ENCODE results near the gene LEPROT. TPM values are rescaled to one million over a fixed set of nuclear protein-coding genes. Genes with fewer than 3 reads are reported as not detected.

LEPROT gene
- total RNA-seq, 1 experiment from 2014 or later: 18.4 TPM

- POLR2A ChIA-PET (ENCODE audit: unreplicated experiment): no interaction called here
- intact Hi-C loops (cut with micrococcal nuclease): no loop called here
- Histone ChIP-seq H3F3A (ENCODE audit: low read length, unreplicated experiment) (no peaks in the 10 kb centered on the region), H3K27ac (ENCODE audit: low read length) (no peak overlapping the region), H3K9ac (ENCODE audit: low read length) (no peak overlapping the region), H3K4me1 (ENCODE audit: insufficient read depth, low read length) (0 out of 2 replicates have a peak, but pooled peaks cover 7% of the 10 kb centered on the region), H3K4me3 (ENCODE audit: low read length) (no peak overlapping the region), H4K20me1 (ENCODE audit: low read length) (no peaks in the 10 kb centered on the region), H3K79me2 (ENCODE audit: low read length) (no peaks in the 10 kb centered on the region), H3K27me3 (ENCODE audit: low read length) (no peaks in the 10 kb centered on the region), H3K36me3 (ENCODE audit: low read depth, low read length) (no peaks in the 10 kb centered on the region), H3K9me3 (ENCODE audit: low read length) (no peaks in the 10 kb centered on the region), H2AFZ (ENCODE audit: low read length) (no peak overlapping the region), H3K9me2 (replicated peaks; ENCODE audit: low read length) (no peaks in the 10 kb centered on the region), H3K4me2 (ENCODE audit: low read length) (no peak overlapping the region)
- TF ChIP-seq EZH2phosphoT487 (IDR thresholded peaks at IDR 0.05; ENCODE audit: borderline replicate concordance, low read length) (no peak), EZH2 (IDR thresholded peaks at IDR 0.05; ENCODE audit: low read length, unreplicated experiment) (no peak)
- TF ChIP-seq, protein P1, sequence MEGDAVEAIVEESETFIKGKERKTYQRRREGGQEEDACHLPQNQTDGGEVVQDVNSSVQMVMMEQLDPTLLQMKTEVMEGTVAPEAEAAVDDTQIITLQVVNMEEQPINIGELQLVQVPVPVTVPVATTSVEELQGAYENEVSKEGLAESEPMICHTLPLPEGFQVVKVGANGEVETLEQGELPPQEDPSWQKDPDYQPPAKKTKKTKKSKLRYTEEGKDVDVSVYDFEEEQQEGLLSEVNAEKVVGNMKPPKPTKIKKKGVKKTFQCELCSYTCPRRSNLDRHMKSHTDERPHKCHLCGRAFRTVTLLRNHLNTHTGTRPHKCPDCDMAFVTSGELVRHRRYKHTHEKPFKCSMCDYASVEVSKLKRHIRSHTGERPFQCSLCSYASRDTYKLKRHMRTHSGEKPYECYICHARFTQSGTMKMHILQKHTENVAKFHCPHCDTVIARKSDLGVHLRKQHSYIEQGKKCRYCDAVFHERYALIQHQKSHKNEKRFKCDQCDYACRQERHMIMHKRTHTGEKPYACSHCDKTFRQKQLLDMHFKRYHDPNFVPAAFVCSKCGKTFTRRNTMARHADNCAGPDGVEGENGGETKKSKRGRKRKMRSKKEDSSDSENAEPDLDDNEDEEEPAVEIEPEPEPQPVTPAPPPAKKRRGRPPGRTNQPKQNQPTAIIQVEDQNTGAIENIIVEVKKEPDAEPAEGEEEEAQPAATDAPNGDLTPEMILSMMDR (conservative IDR thresholded peaks at IDR 0.05; ENCODE audit: low read depth, low read length): no peak
- CTCF ChIA-PET: no interaction called here
- no peak for DNase-seq
- no TSS peak for BruUV-seq (replicated peaks)
- ATAC-seq: no peak
These were observed 12.6 kb upstream of the LEPROT start for GRCh38 chr1:65407877-65408276.

- H3F3A ChIP-seq (ENCODE audit: low read length, unreplicated experiment): no peaks in the 10 kb centered on the region
- DNase-seq (no peak), ATAC-seq (no peak)
- H3K27me3 ChIP-seq (ENCODE audit: low read length): no peaks in the 10 kb centered on the region
- TF ChIP-seq EZH2 (IDR thresholded peaks at IDR 0.05; ENCODE audit: low read length, unreplicated experiment) (no peak), EZH2phosphoT487 (IDR thresholded peaks at IDR 0.05; ENCODE audit: borderline replicate concordance, low read length) (no peak)
- TF ChIP-seq, protein P1 (conservative IDR thresholded peaks at IDR 0.05; ENCODE audit: low read depth, low read length): no peak
- H2AFZ ChIP-seq (ENCODE audit: low read length): no peak overlapping the region
- BruUV-seq (replicated peaks): no TSS peak
- no peaks in the 10 kb centered on the region for H3K9me2 ChIP-seq (replicated peaks; ENCODE audit: low read length)
- H3K36me3 ChIP-seq (ENCODE audit: low read depth, low read length): no peaks in the 10 kb centered on the region
- no peak overlapping the region for H3K4me2 ChIP-seq (ENCODE audit: low read length)
- ChIA-PET CTCF (no interaction called here), POLR2A (ENCODE audit: unreplicated experiment) (no interaction called here)
- H3K79me2 ChIP-seq (ENCODE audit: low read length): no peaks in the 10 kb centered on the region
- H3K9me3 ChIP-seq (ENCODE audit: low read length): no peaks in the 10 kb centered on the region
- no peak overlapping the region for H3K4me3 ChIP-seq (ENCODE audit: low read length)
- H4K20me1 ChIP-seq (ENCODE audit: low read length): no peaks in the 10 kb centered on the region
- intact Hi-C loops (cut with micrococcal nuclease): no loop called here
- H3K27ac ChIP-seq (ENCODE audit: low read length): no peak overlapping the region
- H3K4me1 ChIP-seq (ENCODE audit: insufficient read depth, low read length): 0 out of 2 replicates have a peak, but pooled peaks cover 7% of the 10 kb centered on the region
- H3K9ac ChIP-seq (ENCODE audit: low read length): no peak overlapping the region
These were observed 11.2 kb upstream of the LEPROT start for GRCh38 chr1:65409314-65409713.

GRCh38 chr1:65409816-65410326, 10.6 kb upstream of the LEPROT start:
- ChIA-PET CTCF (no interaction called here), POLR2A (ENCODE audit: unreplicated experiment) (no interaction called here)
- 0 out of 2 replicates have a peak, but pooled peaks cover 7% of the 10 kb centered on the region for H3K4me1 ChIP-seq (ENCODE audit: insufficient read depth, low read length)
- H3K4me3 ChIP-seq (ENCODE audit: low read length): no peak overlapping the region
- H3K27me3 ChIP-seq (ENCODE audit: low read length): no peaks in the 10 kb centered on the region
- H3K36me3 ChIP-seq (ENCODE audit: low read depth, low read length): no peaks in the 10 kb centered on the region
- H3K9me2 ChIP-seq (replicated peaks; ENCODE audit: low read length): no peaks in the 10 kb centered on the region
- H2AFZ ChIP-seq (ENCODE audit: low read length): no peak overlapping the region
- no TSS peak for BruUV-seq (replicated peaks)
- no peaks in the 10 kb centered on the region for H4K20me1 ChIP-seq (ENCODE audit: low read length)
- DNase-seq (no peak), ATAC-seq (no peak)
- intact Hi-C loops (cut with micrococcal nuclease): no loop called here
- H3F3A ChIP-seq (ENCODE audit: low read length, unreplicated experiment): no peaks in the 10 kb centered on the region
- no peak overlapping the region for H3K27ac ChIP-seq (ENCODE audit: low read length)
- H3K4me2 ChIP-seq (ENCODE audit: low read length): no peak overlapping the region
- TF ChIP-seq EZH2phosphoT487 (IDR thresholded peaks at IDR 0.05; ENCODE audit: borderline replicate concordance, low read length) (no peak), EZH2 (IDR thresholded peaks at IDR 0.05; ENCODE audit: low read length, unreplicated experiment) (no peak)
- TF ChIP-seq, protein P1 (conservative IDR thresholded peaks at IDR 0.05; ENCODE audit: low read depth, low read length): no peak
- H3K79me2 ChIP-seq (ENCODE audit: low read length): no peaks in the 10 kb centered on the region
- H3K9ac ChIP-seq (ENCODE audit: low read length): no peak overlapping the region
- H3K9me3 ChIP-seq (ENCODE audit: low read length): no peaks in the 10 kb centered on the region

Data from PC-3 (cell line).